IPS-NIHi7 (cell line): Measurements from ENCODE around the gene PACS1.
"Not testable (repeated sequence)": the region's sequence is repeated elsewhere in the genome, so short reads cannot be mapped to it uniquely, and the experiment has no call there.

Experiments used
- DNase-seq: peaks from one replicate; pipeline ENCODE4 v3.0.0; 2012; ENCODE audit warnings: mixed read lengths; ENCODE audit errors: extremely low spot score

The PACS1 gene

GRCh38 chr11:66253081-66253480 is 183.0 kb downstream of the PACS1 start:
- not testable (repeated sequence) for DNase-seq

- DNase-seq, result no peak
These were observed 188.4 kb downstream of the PACS1 start for GRCh38 chr11:66258473-66258893.

GRCh38 chr11:66259225-66259624 is 189.2 kb downstream of the PACS1 start:
- no peak for DNase-seq

- DNase-seq, result no peak
These were observed 189.9 kb downstream of the PACS1 start for GRCh38 chr11:66259956-66260355.

GRCh38 chr11:66261578-66261977 is 191.5 kb downstream of the PACS1 start:
- DNase-seq, result no peak

GRCh38 chr11:66262191-66262590 is 192.1 kb downstream of the PACS1 start:
- no peak for DNase-seq

- no peak for DNase-seq
These were observed 192.6 kb downstream of the PACS1 start for GRCh38 chr11:66262696-66263095.

- no peak for DNase-seq
These were observed 193.2 kb downstream of the PACS1 start for GRCh38 chr11:66263231-66263630.

- DNase-seq, result no peak
These were observed 193.7 kb downstream of the PACS1 start for GRCh38 chr11:66263785-66264184.

GRCh38 chr11:66264383-66264782 is 194.3 kb downstream of the PACS1 start:
- DNase-seq, result no peak

GRCh38 chr11:66264914-66265313 is 194.8 kb downstream of the PACS1 start:
- DNase-seq, result peak; percentile 69

GRCh38 chr11:66265531-66266377 is 195.7 kb downstream of the PACS1 start:
- no peak for DNase-seq

GRCh38 chr11:66266378-66267038 is 196.4 kb downstream of the PACS1 start:
- no peak for DNase-seq

GRCh38 chr11:66267039-66267378 is 196.9 kb downstream of the PACS1 start:
- DNase-seq, result no peak

- DNase-seq, result peak; percentile 86
These were observed 197.5 kb downstream of the PACS1 start for GRCh38 chr11:66267379-66268243.

GRCh38 chr11:66268244-66268951 is 198.3 kb downstream of the PACS1 start, which contains the start of gene RAB1B:
RAB1B (plus strand) TSS chr11:66268639; CDS start chr11:66268680, 41 bp downstream.
- peak; percentile 96 for DNase-seq

- peak; percentile 68 for DNase-seq
These were observed 199.2 kb downstream of the PACS1 start for GRCh38 chr11:66268952-66269905.

GRCh38 chr11:66271816-66272215 is 201.7 kb downstream of the PACS1 start:
- DNase-seq, result no peak

- DNase-seq, result no peak
These were observed 202.5 kb downstream of the PACS1 start for GRCh38 chr11:66272596-66272995.

GRCh38 chr11:66274219-66274618 is 204.1 kb downstream of the PACS1 start:
- no peak for DNase-seq
